MM.1S (cell line): ENCODE measurements around the gene DBF4B.
"Not testable (repeated sequence)": the region's sequence is repeated elsewhere in the genome, so short reads cannot be mapped to it uniquely, and the experiment has no call there.

Experiments
- DNase-seq: peaks from one replicate; pipeline ENCODE4 v3.0.0-alpha.2; 2015
- H2AFZ ChIP-seq: fragments of 300-600 bp; sonication (generic); 2 replicates; pipeline ENCODE4 v1.6.0; 2016; ENCODE audit warnings: antibody characterized with exemption, low read length
- H3F3A ChIP-seq: fragments of 300-600 bp; sonication (generic); 2 replicates; pipeline ENCODE4 v1.6.1; 2016; ENCODE audit warnings: mild to moderate bottlenecking, antibody characterized with exemption, low read length, moderate library complexity, mixed read lengths; ENCODE audit not compliant: insufficient read depth
- H3K27ac ChIP-seq: fragments of 300-600 bp; sonication (generic); 2 replicates; pipeline ENCODE4 v1.5.1; 2016; ENCODE audit warnings: mild to moderate bottlenecking, low read length
- H3K27me3 ChIP-seq: fragments of 300-600 bp; sonication (generic); replicated peaks from 2 replicates; pipeline ENCODE4 v1.6.0; 2016; ENCODE audit warnings: low read length; ENCODE audit not compliant: insufficient read depth
- H3K36me3 ChIP-seq: fragments of 300-600 bp; sonication (generic); replicated peaks from 2 replicates; pipeline ENCODE4 v1.6.1; 2016; ENCODE audit warnings: mild to moderate bottlenecking, low read length, mixed read lengths; ENCODE audit not compliant: insufficient read depth
- H3K4me1 ChIP-seq: fragments of 300-600 bp; sonication (generic); 2 replicates; pipeline ENCODE4 v1.6.1; 2016; ENCODE audit warnings: low read length, mixed read lengths
- H3K4me2 ChIP-seq: fragments of 300-600 bp; sonication (generic); 2 replicates; pipeline ENCODE4 v1.6.0; 2016; ENCODE audit warnings: low read depth, low read length
- H3K4me3 ChIP-seq: fragments of 300-600 bp; sonication (generic); 2 replicates; pipeline ENCODE4 v1.5.1; 2016; ENCODE audit warnings: low read length, mixed read lengths
- H3K79me2 ChIP-seq: fragments of 300-600 bp; sonication (generic); 2 replicates; pipeline ENCODE4 v1.6.1; 2016; ENCODE audit warnings: mixed run types, low read length, mixed read lengths
- H3K9ac ChIP-seq: fragments of 300-600 bp; sonication (generic); 2 replicates; pipeline ENCODE4 v1.6.1; 2016; ENCODE audit warnings: low read length, mixed read lengths
- H3K9me2 ChIP-seq: fragments of 300-600 bp; sonication (generic); replicated peaks from 2 replicates; pipeline ENCODE4 v1.6.1; 2016; ENCODE audit warnings: mild to moderate bottlenecking, low read length, mixed read lengths; ENCODE audit not compliant: insufficient read depth
- H3K9me3 ChIP-seq: fragments of 300-600 bp; sonication (generic); replicated peaks from 2 replicates; pipeline ENCODE4 v1.6.1; 2016; ENCODE audit warnings: mild to moderate bottlenecking, low read length, mixed read lengths; ENCODE audit not compliant: insufficient read depth
- H4K20me1 ChIP-seq: fragments of 300-600 bp; sonication (generic); 2 replicates; pipeline ENCODE4 v1.6.1; 2016; ENCODE audit warnings: mild to moderate bottlenecking, low read length, moderate library complexity, mixed read lengths; ENCODE audit not compliant: insufficient read depth
- CTCF ChIP-seq: fragments of 300-600 bp; sonication (generic); IDR thresholded peaks from 2 replicates; pipeline ENCODE4 v1.5.1; 2016; ENCODE audit warnings: antibody characterized with exemption, low read length, mixed read lengths
- EZH2 ChIP-seq: fragments of 300-600 bp; sonication (generic); optimal IDR thresholded peaks from 2 replicates; pipeline ENCODE3; 2017; ENCODE audit warnings: low read depth, mild to moderate bottlenecking, antibody characterized with exemption, low read length, mixed read lengths
- EZH2phosphoT487 ChIP-seq: fragments of 300-600 bp; sonication (generic); IDR thresholded peaks from 2 replicates; pipeline ENCODE4 v1.6.1; 2018; ENCODE audit warnings: antibody characterized with exemption, low read length

DBF4B gene

GRCh38 chr17:44751806-44752205 lies 43.3 kb downstream of the DBF4B start:
- Histone ChIP-seq H2AFZ (no peak overlapping the region), H3K27me3 (no peaks in the 10 kb centered on the region), H3K36me3 (no peaks in the 10 kb centered on the region), H3K27ac (no peak overlapping the region), H3K79me2 (no peaks in the 10 kb centered on the region), H3F3A (no peaks in the 10 kb centered on the region), H3K9me2 (no peaks in the 10 kb centered on the region), H3K4me3 (no peak overlapping the region), H3K9ac (no peak overlapping the region), H3K9me3 (no peaks in the 10 kb centered on the region), H3K4me1 (no peaks in the 10 kb centered on the region), H4K20me1 (no peaks in the 10 kb centered on the region), H3K4me2 (no peak overlapping the region)
- no peak for DNase-seq
- TF ChIP-seq CTCF (no peak), EZH2 (no peak), EZH2phosphoT487 (no peak)

DNA sequence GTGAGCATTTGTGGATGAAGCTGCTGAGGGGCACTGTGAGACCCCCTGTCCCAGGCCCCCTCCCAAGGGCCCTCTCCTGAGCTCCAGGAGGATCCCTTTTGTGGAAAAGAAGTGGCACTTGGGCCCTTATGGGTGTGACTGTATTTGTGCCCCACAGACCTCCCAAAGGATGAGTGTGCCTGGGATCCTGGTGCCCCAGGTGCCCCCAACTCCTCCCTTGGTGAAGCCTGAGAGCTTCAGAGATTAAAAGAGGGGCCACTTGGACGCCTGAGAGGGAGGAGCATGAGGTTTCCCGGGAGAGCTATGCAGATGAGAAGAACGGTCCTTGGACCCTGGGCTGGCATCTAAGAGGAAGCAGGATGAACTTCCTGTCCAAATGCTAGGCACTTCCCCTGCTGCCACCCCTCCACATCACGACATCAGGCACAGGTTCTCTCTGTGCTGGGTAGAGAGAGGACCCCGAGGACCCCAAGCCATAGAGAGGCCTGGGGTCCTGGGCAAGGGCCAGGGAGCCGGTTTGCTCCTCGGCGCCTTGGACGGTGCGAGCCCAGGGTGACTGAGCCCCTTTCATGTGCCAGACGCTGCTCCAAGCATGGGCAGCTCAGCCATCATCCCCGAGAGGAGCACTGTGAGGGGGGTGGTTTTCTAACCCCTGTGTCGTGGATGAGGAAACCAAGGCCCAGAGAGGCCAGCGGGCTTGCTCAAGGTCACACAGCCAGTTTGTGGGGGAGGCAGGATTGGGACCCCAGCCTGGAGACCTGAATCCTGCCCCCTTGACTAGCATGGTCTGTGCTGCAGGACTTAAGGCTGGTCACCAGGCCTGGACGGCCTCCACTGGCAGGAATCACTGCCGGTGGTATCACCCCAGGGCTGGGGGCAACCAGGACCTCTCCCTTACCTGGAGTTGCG lies 44.7 kb downstream of the DBF4B start:
- no peak for DNase-seq
- H3K9me2 ChIP-seq: no peaks in the 10 kb centered on the region
- H3K9ac ChIP-seq: no peak overlapping the region
- H3K36me3 ChIP-seq: no peaks in the 10 kb centered on the region
- H3K27ac ChIP-seq: no peak overlapping the region
- H3K9me3 ChIP-seq: no peaks in the 10 kb centered on the region
- no peak overlapping the region for H2AFZ ChIP-seq
- H3K4me1 ChIP-seq: no peaks in the 10 kb centered on the region
- no peak overlapping the region for H3K4me3 ChIP-seq
- no peaks in the 10 kb centered on the region for H3K79me2 ChIP-seq
- no peaks in the 10 kb centered on the region for H4K20me1 ChIP-seq
- H3F3A ChIP-seq: no peaks in the 10 kb centered on the region
- no peak overlapping the region for H3K4me2 ChIP-seq
- TF ChIP-seq CTCF (no peak), EZH2phosphoT487 (no peak), EZH2 (no peak)
- peaks cover 14% of the 10 kb centered on the region for H3K27me3 ChIP-seq

- H3F3A ChIP-seq: no peaks in the 10 kb centered on the region
- no peak overlapping the region for H3K9ac ChIP-seq
- no peaks in the 10 kb centered on the region for H3K9me3 ChIP-seq
- no peaks in the 10 kb centered on the region for H3K9me2 ChIP-seq
- H3K27ac ChIP-seq: no peak overlapping the region
- TF ChIP-seq CTCF: no peak
- no peak for TF ChIP-seq EZH2phosphoT487
- TF ChIP-seq EZH2: no peak
- DNase-seq: no peak
- H3K4me1 ChIP-seq: no peaks in the 10 kb centered on the region
- no peaks in the 10 kb centered on the region for H4K20me1 ChIP-seq
- no peaks in the 10 kb centered on the region for H3K36me3 ChIP-seq
- H3K79me2 ChIP-seq: no peaks in the 10 kb centered on the region
- peaks cover 20% of the 10 kb centered on the region for H3K27me3 ChIP-seq
- no peak overlapping the region for H3K4me3 ChIP-seq
- H2AFZ ChIP-seq: no peak overlapping the region
- H3K4me2 ChIP-seq: no peak overlapping the region
Measured at GRCh38 chr17:44754276-44754675, 45.8 kb downstream of the DBF4B start.

DNA sequence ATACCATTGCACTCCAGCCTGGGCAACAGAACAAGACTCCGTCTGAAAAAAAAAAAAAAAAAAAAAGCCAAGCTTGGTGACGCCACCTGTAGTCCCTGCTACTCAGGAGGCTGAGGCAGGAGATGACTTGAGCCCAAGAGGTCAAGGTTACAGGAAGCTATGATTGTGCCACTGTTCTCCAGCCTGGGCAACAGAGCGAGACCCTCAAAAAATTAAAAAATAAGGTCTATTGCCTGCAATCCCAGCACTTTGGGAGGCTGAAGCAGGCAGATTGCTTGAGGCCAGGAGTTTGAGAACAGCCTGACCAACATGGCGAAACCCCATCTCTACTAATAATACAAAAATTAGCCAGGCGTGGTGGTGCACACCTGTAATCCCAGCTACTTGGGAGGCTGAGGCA lies 46.7 kb downstream of the DBF4B start:
- H3F3A ChIP-seq, H3K36me3 ChIP-seq, H3K4me3 ChIP-seq, H2AFZ ChIP-seq, H3K79me2 ChIP-seq, DNase-seq, H3K4me2 ChIP-seq, H3K9me2 ChIP-seq, H3K4me1 ChIP-seq, H3K27ac ChIP-seq, H3K9me3 ChIP-seq, H3K9ac ChIP-seq, H4K20me1 ChIP-seq: not testable (repeated sequence)
- H3K27me3 ChIP-seq: peaks cover 27% of the 10 kb centered on the region
